Measurements from ENCODE around the gene ASH1L. TPM values are rescaled to one million over a fixed set of nuclear protein-coding genes. Genes with fewer than 3 reads are reported as not detected.

The ASH1L gene
- total RNA-seq, 2 experiments from 2014 or later, result 28.1 to 31.4 TPM

GRCh38 chr1:155305881-155306391, 256.7 kb downstream of the ASH1L start:
- Mint-ChIP-seq H3K4me3 (no peak overlapping the region), H3K27me3 (no peaks in the 10 kb centered on the region), H3K27ac (peak overlapping the region; percentile 47), H3K9me3 (ENCODE audit: low read depth) (no peaks in the 10 kb centered on the region), H3K4me1 (peaks cover 21% of the 10 kb centered on the region), H3K36me3 (ENCODE audit: low read depth) (peaks cover 16% of the 10 kb centered on the region)
- CTCF ChIA-PET, result interaction anchor here (0.6 to 1.6 kb wide), 3 partner anchors 8 to 27 kb away, joined by 3 to 7 read pairs (median 3); no protein-coding TSS in a partner anchor
- ATAC-seq (no peak), DNase-seq (no peak)
- POLR2A ChIA-PET, result no interaction called here
- intact Hi-C loops (cut with DNase I, micrococcal nuclease), result loop anchor here (5.0 to 10.0 kb wide), 3 partner anchors 44 to 719 kb away; partner anchors contain the start of genes DAP3 (in 1 of the 2), SCAMP3 (in 1 of the 2), SSR2 (in 1 of the 2) and YY1AP1 (in 1 of the 2)

GRCh38 chr1:155304558-155305063, 258.0 kb downstream of the ASH1L start:
- DNase-seq (no peak), ATAC-seq (no peak)
- H3K36me3 Mint-ChIP-seq (ENCODE audit: low read depth), result peaks cover 4% of the 10 kb centered on the region
- H3K27me3 Mint-ChIP-seq, result no peaks in the 10 kb centered on the region
- H3K4me1 Mint-ChIP-seq, result peaks cover 11% of the 10 kb centered on the region
- H3K4me3 Mint-ChIP-seq, result no peak overlapping the region
- H3K9me3 Mint-ChIP-seq (ENCODE audit: low read depth), result no peaks in the 10 kb centered on the region
- H3K27ac Mint-ChIP-seq, result no peak overlapping the region
- CTCF ChIA-PET, result interaction anchor here (0.9 to 1.6 kb wide), 3 partner anchors 26 to 168 kb away, joined by 3 to 7 read pairs (median 4); no protein-coding TSS in a partner anchor
- intact Hi-C loops (cut with DNase I, micrococcal nuclease), result loop anchor here (5.0 to 10.0 kb wide), 3 partner anchors 42 to 720 kb away; partner anchors contain the start of genes DAP3 (in 1 of the 2), SCAMP3 (in 1 of the 2), SSR2 (in 1 of the 2) and YY1AP1 (in 1 of the 2)
- POLR2A ChIA-PET, result no interaction called here

- Mint-ChIP-seq H3K9me3 (ENCODE audit: low read depth) (no peaks in the 10 kb centered on the region), H3K4me3 (no peak within 1 kb of the TSS), H3K36me3 (ENCODE audit: low read depth) (no peaks in the 10 kb centered on the region), H3K27ac (no peak within 1 kb of the TSS), H3K27me3 (peaks cover 12% of the 10 kb centered on the region), H3K4me1 (no peaks in the 10 kb centered on the region)
- ATAC-seq, result no peak
- ChIA-PET CTCF (no interaction called here), POLR2A (interaction anchor here (0.6 to 0.7 kb wide), 2 partner anchors 28 to 820 kb away, joined by 4 read pairs; partner anchors contain the start of gene CLK2)
- intact Hi-C loops (cut with DNase I, micrococcal nuclease), result loop anchor here in 1 of 2 experiments (10.0 kb wide), 1 partner anchor 723 kb away; the partner anchor contains the start of gene SSR2
- DNase-seq, result no peak
Observed at GRCh38 chr1:155301342-155301841, 261.2 kb downstream of the ASH1L start, which contains the start of gene PKLR. TSS of gene PKLR (minus strand) at chr1:155301438. CDS start at chr1:155301395, 43 bp downstream.

GRCh38 chr1:155300553-155301329, 261.9 kb downstream of the ASH1L start:
- ChIA-PET POLR2A (no interaction called here), CTCF (interaction anchor here (0.6 kb wide), 1 partner anchor 100 kb away, joined by 3 read pairs; no protein-coding TSS in a partner anchor)
- DNase-seq, result no peak
- intact Hi-C loops (cut with DNase I, micrococcal nuclease), result loop anchor here in 1 of 2 experiments (10.0 kb wide), 1 partner anchor 724 kb away; the partner anchor contains the start of gene SSR2
- Mint-ChIP-seq H3K36me3 (ENCODE audit: low read depth) (no peaks in the 10 kb centered on the region), H3K4me3 (no peak overlapping the region), H3K27me3 (peaks cover 16% of the 10 kb centered on the region), H3K9me3 (ENCODE audit: low read depth) (no peaks in the 10 kb centered on the region), H3K4me1 (no peaks in the 10 kb centered on the region), H3K27ac (no peak overlapping the region)
- ATAC-seq, result no peak

GRCh38 chr1:155300024-155300423, 262.6 kb downstream of the ASH1L start:
- H3K4me1 Mint-ChIP-seq, result no peaks in the 10 kb centered on the region
- intact Hi-C loops (cut with DNase I, micrococcal nuclease), result loop anchor here in 1 of 2 experiments (10.0 kb wide), 1 partner anchor 725 kb away; the partner anchor contains the start of gene SSR2
- H3K4me3 Mint-ChIP-seq, result no peak overlapping the region
- POLR2A ChIA-PET, result no interaction called here
- ATAC-seq, result no peak
- H3K9me3 Mint-ChIP-seq (ENCODE audit: low read depth), result no peaks in the 10 kb centered on the region
- DNase-seq, result no peak
- H3K27ac Mint-ChIP-seq, result no peak overlapping the region
- CTCF ChIA-PET, result interaction anchor here (0.6 kb wide), 1 partner anchor 100 kb away, joined by 3 read pairs; no protein-coding TSS in a partner anchor
- no peaks in the 10 kb centered on the region for H3K36me3 Mint-ChIP-seq (ENCODE audit: low read depth)
- H3K27me3 Mint-ChIP-seq, result peaks cover 19% of the 10 kb centered on the region

GRCh38 chr1:155297384-155297783, 265.2 kb downstream of the ASH1L start:
- Mint-ChIP-seq H3K27me3 (peaks cover 30% of the 10 kb centered on the region), H3K4me3 (no peak overlapping the region), H3K4me1 (peaks cover 3% of the 10 kb centered on the region), H3K27ac (no peak overlapping the region), H3K36me3 (ENCODE audit: low read depth) (no peaks in the 10 kb centered on the region), H3K9me3 (ENCODE audit: low read depth) (no peaks in the 10 kb centered on the region)
- DNase-seq (no peak), ATAC-seq (no peak)
- intact Hi-C loops (cut with DNase I, micrococcal nuclease), result no loop called here
- POLR2A ChIA-PET, result no interaction called here
- CTCF ChIA-PET, result no interaction called here

GRCh38 chr1:155296661-155297060, 265.9 kb downstream of the ASH1L start:
- no peak overlapping the region for H3K27ac Mint-ChIP-seq
- intact Hi-C loops (cut with DNase I, micrococcal nuclease), result no loop called here
- H3K4me3 Mint-ChIP-seq, result no peak overlapping the region
- ChIA-PET POLR2A (no interaction called here), CTCF (no interaction called here)
- peaks cover 3% of the 10 kb centered on the region for H3K4me1 Mint-ChIP-seq
- H3K36me3 Mint-ChIP-seq (ENCODE audit: low read depth), result no peaks in the 10 kb centered on the region
- H3K27me3 Mint-ChIP-seq, result peaks cover 30% of the 10 kb centered on the region
- ATAC-seq, result no peak
- no peaks in the 10 kb centered on the region for H3K9me3 Mint-ChIP-seq (ENCODE audit: low read depth)
- no peak for DNase-seq

- no peak overlapping the region for H3K27ac Mint-ChIP-seq
- H3K4me3 Mint-ChIP-seq, result no peak overlapping the region
- CTCF ChIA-PET, result interaction anchor here (0.7 to 1.3 kb wide), 2 partner anchors 10 to 20 kb away, joined by 3 to 4 read pairs; no protein-coding TSS in a partner anchor
- intact Hi-C loops (cut with DNase I, micrococcal nuclease), result no loop called here
- DNase-seq, result no peak
- peaks cover 30% of the 10 kb centered on the region for H3K27me3 Mint-ChIP-seq
- POLR2A ChIA-PET, result no interaction called here
- no peaks in the 10 kb centered on the region for H3K9me3 Mint-ChIP-seq (ENCODE audit: low read depth)
- no peaks in the 10 kb centered on the region for H3K36me3 Mint-ChIP-seq (ENCODE audit: low read depth)
- H3K4me1 Mint-ChIP-seq, result peaks cover 3% of the 10 kb centered on the region
- ATAC-seq, result no peak
Observed at GRCh38 chr1:155295942-155296267, 266.7 kb downstream of the ASH1L start.

GRCh38 chr1:155295183-155295941, 267.2 kb downstream of the ASH1L start:
- H3K27ac Mint-ChIP-seq, result no peak overlapping the region
- no peak overlapping the region for H3K4me3 Mint-ChIP-seq
- no peaks in the 10 kb centered on the region for H3K9me3 Mint-ChIP-seq (ENCODE audit: low read depth)
- ATAC-seq (no peak), DNase-seq (no peak)
- H3K27me3 Mint-ChIP-seq, result peaks cover 30% of the 10 kb centered on the region
- intact Hi-C loops (cut with DNase I, micrococcal nuclease), result no loop called here
- ChIA-PET CTCF (interaction anchor here (1.3 kb wide), 1 partner anchor 10 kb away, joined by 3 read pairs; no protein-coding TSS in a partner anchor), POLR2A (no interaction called here)
- H3K36me3 Mint-ChIP-seq (ENCODE audit: low read depth), result no peaks in the 10 kb centered on the region
- H3K4me1 Mint-ChIP-seq, result peaks cover 3% of the 10 kb centered on the region

- intact Hi-C loops (cut with DNase I, micrococcal nuclease), result no loop called here
- ATAC-seq (no peak), DNase-seq (no peak)
- ChIA-PET CTCF (interaction anchor here (1.3 kb wide), 1 partner anchor 11 kb away, joined by 3 read pairs; no protein-coding TSS in a partner anchor), POLR2A (no interaction called here)
- Mint-ChIP-seq H3K27ac (no peak overlapping the region), H3K4me3 (no peak overlapping the region), H3K27me3 (peaks cover 32% of the 10 kb centered on the region), H3K9me3 (ENCODE audit: low read depth) (no peaks in the 10 kb centered on the region), H3K4me1 (peaks cover 3% of the 10 kb centered on the region), H3K36me3 (ENCODE audit: low read depth) (no peaks in the 10 kb centered on the region)
Observed at GRCh38 chr1:155294520-155295182, 268.0 kb downstream of the ASH1L start.

All from activated CD4-positive, alpha-beta T cell treated with anti-CD3 and anti-CD28 coated beads for 36 hours (primary cell).